Adipose tissue (tissue), 3 donors: Measurements from ENCODE around the gene PAN2. TPM values are rescaled to one million over a fixed set of nuclear protein-coding genes. Genes with fewer than 3 reads are reported as not detected.
"Not testable (repeated sequence)": the region's sequence is repeated elsewhere in the genome, so short reads cannot be mapped to it uniquely, and the experiment has no call there.

Source experiments
- H3K27ac ChIP-seq: one replicate; pipeline ENCODE4 v1.5.1; 2013; ENCODE audit warnings: low read depth, low read length
- whole genome bisulfite sequencing, 3 donors: extraction: QIAGEN DNeasy Blood & Tissue Kit; methylation state at CpG; one replicate each; pipeline ENCODE4 v1.1.7; 2013; 5-methylcytosine and 5-hydroxymethylcytosine counted together
- polyA plus RNA-seq, 3 donors: library from polyadenylated mRNA; stranded (reverse); fragments of 200-250 nt; gene quantifications; one replicate each; pipeline ENCODE4 v1.2.3, GENCODE V29; 2013
- donor health status: healthy with polysubstance abuse.
- donor health status: Bipolar disorder and iron deficiency.
- donor health status: healthy.

The PAN2 gene
- polyA plus RNA-seq, 3 donors: 16.8 to 33.7 (median 29.8) TPM

GRCh38 chr12:56321610-56322009 lies 12.2 kb downstream of the PAN2 start:
- 87 to 98% (median 87%) methylated on average over 8 of the region's 8 CpGs for WGBS, 3 donors
- H3K27ac ChIP-seq: not testable (repeated sequence)

GRCh38 chr12:56321027-56321426 lies 12.8 kb downstream of the PAN2 start:
- no peak overlapping the region for H3K27ac ChIP-seq
- 70 to 100% (median 77%) methylated on average over 2 of the region's 2 CpGs for WGBS, 3 donors

- WGBS, 3 donors: 94 to 99% (median 95%) methylated on average over 3 of the region's 3 CpGs
- H3K27ac ChIP-seq: no peak overlapping the region
These were observed 16.1 kb downstream of the PAN2 start for GRCh38 chr12:56317675-56318074.

GRCh38 chr12:56315622-56316473 lies 18.0 kb downstream of the PAN2 start, which contains the start of gene CNPY2:
Gene CNPY2 (minus strand): TSS chr12:56315988. CDS start chr12:56315217, 771 bp downstream.
- 0 to 1% (median 0%) methylated on average over 62 of the region's 62 CpGs for WGBS, 3 donors
- no peak within 1 kb of the TSS for H3K27ac ChIP-seq

- 0 to 3% (median 1%) methylated on average over 11 of the region's 11 CpGs for WGBS, 3 donors
These were observed 18.6 kb downstream of the PAN2 start for GRCh38 chr12:56315249-56315621.

DNA sequence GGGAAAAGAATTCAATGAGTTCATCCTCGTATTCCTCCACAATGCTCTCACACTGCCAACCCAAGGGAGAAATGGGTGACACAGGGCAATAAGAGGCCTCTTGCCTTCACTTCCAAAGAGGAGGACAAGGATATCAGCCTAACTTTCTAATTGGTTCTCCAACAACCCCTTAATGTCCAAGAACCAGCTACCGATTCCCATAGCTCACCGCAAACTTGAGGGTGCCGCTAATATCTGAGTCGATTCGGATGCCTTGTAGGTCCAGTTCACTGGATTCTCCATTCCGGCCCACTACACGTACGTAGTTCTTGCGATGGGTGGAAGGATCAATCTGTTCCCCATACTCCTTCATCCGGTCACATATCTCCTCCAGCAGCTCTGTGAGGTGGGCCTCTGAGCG lies 22.8 kb downstream of the PAN2 start:
- 92 to 96% (median 95%) methylated on average over 12 of the region's 12 CpGs for WGBS, 3 donors
- H3K27ac ChIP-seq: no peak overlapping the region

More at GRCh38 chr12:56315249-56315621, 18.6 kb downstream of the PAN2 start:
- no peak overlapping the region for H3K27ac ChIP-seq

DNA sequence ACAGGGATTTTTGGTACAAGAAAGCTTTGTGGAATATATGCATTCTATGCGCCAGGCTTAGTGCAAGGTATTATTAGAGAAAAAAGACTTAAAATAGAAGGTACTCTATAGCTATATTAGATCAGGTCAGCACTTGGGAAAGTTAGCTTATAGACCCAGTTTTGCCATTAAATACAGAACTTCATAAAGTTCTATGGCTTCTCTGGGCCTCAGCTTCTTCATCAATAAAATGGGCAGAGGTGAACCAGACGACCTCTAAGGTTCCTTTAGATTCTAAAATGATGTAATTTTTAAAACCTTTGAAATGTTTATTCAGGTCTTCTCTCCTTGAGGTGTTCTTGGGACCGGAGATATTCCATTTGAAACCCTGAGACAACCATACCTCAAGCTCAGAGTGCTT lies 25.1 kb downstream of the PAN2 start:
- 89 to 94% (median 93%) methylated on average over 3 of the region's 3 CpGs for WGBS, 3 donors
- no peak overlapping the region for H3K27ac ChIP-seq

DNA sequence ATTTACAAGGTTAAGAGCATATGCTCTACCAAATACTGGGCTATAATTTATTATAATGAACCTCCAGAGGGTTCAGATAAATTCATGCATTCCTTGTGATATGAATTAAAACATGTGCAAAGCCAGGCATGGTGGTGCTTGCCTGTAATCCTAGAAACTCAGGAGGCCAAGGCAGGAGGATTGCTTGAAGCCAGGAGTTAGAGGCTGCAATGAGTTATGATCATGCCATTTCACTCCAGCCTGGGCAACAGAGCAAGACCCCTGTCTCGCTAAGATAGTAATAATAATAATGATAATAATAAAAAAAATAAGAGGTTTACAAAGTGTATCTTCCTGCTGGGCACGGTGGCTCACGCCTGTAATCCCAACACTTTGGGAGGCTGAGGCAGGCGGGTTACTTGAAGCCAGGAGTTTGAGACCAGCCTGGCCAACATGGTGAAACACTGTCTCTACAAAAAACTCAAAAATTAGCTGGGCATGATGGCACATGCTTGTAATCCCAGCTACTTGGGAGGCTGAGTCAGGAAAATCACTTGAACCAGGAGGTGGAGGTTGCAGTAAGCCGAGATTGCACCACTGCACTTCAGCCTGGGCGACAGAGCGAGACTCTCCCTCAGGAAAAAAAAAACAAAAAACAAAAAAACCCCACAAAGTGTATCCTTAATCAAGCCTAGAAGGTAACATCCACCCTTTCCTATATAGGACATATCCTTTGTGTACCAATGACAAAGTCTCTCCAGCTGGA lies 26.4 kb downstream of the PAN2 start:
- WGBS, 3 donors: 93 to 96% (median 95%) methylated on average over 7 of the region's 7 CpGs
- no peak overlapping the region for H3K27ac ChIP-seq

DNA sequence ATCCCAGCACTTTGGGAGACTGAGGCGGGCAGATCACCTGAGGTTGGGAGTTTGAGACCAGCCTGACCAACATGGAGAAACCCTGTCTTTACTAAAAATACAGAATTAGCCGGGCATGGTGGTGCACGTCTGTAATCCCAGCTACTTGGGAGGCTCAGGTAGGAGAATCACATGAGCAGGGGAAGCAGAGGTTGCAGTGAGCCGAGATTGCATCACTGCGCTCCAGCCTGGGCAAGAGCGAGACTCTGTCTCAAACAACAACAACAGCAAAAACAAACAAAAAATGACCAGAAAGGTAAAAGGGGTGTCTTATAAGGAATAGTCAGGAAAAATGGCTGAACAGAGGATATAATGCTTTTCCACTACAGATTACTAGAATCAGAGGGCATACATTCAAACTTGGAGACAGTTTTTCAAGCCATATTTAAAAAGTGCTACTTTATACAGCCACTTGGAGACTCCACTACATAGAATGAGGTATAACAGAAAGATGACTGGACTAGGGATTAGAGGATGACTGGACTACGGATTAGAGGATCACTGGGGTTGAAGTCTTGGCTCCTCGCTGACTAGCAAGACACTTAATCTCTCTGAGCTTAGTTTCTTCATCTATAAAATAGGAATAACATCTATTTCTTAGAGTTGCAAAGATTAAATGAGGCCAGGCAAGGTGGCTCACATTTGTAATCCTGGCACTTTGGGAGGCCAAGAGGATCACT lies 28.8 kb downstream of the PAN2 start:
- WGBS, 3 donors: 88 to 92% (median 89%) methylated on average over 8 of the region's 8 CpGs
- H3K27ac ChIP-seq: no peak overlapping the region

DNA sequence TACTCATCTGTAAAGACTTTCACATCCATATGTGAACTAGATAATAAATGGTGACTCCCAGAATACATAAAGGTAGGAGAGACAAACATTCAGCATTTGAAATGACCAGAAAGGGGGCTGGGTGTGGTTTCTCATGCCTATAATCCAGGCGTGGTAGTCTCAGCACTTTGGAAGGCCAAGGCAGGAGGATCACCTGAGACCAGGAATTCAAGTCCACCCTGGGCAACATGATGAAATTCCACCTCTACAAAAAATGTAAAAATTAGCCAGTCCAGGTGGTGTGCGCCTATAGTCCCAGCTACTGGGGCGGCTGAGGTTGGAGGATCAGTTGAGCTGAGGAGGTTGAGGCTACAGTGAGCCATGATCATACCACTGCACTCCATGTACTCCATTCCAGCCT lies 29.5 kb downstream of the PAN2 start:
- 93 to 94% (median 94%) methylated on average over 3 of the region's 3 CpGs for WGBS, 3 donors
- H3K27ac ChIP-seq: no peak overlapping the region

- H3K27ac ChIP-seq: peak overlapping the region; percentile 71
- WGBS, 3 donors: 33 to 46% (median 34%) methylated on average over 21 of the region's 21 CpGs
These were observed 32.9 kb downstream of the PAN2 start for GRCh38 chr12:56300644-56301464.

- 0 to 1% (median 1%) methylated on average over 62 to 63 of the region's 63 CpGs for WGBS, 3 donors
- peak within 1 kb of the TSS; percentile 79 for H3K27ac ChIP-seq
These were observed 33.8 kb downstream of the PAN2 start, which contains the start of gene CS for GRCh38 chr12:56299853-56300643. Gene CS (minus strand): TSS chr12:56300330. CDS start chr12:56300201, 129 bp downstream.

DNA sequence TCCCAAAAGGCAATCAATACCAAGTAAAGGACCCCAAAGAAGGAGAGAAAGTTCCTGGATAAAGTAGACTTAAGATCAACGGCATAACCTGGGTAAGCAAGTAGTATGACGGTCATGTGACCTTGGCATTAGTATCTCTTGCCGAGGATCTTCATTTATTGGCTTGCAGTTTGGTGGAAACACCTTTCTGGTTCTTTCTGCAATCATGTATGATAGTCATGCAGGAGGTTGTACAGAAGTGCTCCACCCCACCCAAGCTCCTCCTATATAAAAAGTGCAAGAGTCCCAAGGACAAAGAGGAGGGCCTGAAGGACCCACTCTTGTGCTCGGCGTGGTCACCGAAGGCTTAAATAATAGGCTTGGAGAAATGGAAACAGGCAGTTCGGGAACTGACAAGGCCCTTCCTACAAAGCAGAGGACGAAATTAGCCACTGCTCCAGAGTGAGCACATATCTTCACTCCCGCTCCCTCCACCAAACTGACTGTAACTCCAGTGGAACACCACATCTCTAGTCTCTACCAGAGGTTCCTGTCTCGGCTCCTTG lies 34.4 kb downstream of the PAN2 start:
- 0 to 1% (median 1%) methylated on average over 10 of the region's 10 CpGs for WGBS, 3 donors
- H3K27ac ChIP-seq: peak overlapping the region; percentile 79

- WGBS, 3 donors: 62 to 70% (median 62%) methylated on average over 5 of the region's 5 CpGs
These were observed 35.0 kb downstream of the PAN2 start for GRCh38 chr12:56298828-56299227.

DNA sequence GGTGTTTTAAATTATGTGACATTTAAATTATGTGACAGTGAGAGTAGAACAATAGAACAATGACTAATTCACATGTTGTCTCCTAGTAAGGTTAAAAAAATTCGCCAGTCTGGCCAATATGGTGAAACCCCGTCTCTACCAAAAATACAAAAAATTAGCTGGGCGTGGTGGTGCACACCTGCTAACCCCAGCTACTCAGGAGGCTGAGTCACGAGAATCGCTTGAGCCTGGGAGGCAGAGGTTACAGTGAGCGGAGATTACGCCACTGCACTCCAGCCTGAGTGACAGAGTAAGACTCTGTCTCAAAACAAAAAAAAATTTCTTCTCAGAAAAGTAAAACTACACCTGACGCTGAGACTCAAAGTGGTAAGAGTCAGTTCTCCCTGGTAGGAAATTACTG lies 36.4 kb downstream of the PAN2 start:
- H3K27ac ChIP-seq: no peak overlapping the region
- WGBS, 3 donors: 76 to 92% (median 84%) methylated on average over 8 of the region's 8 CpGs

More at GRCh38 chr12:56298828-56299227, 35.0 kb downstream of the PAN2 start:
- no peak overlapping the region for H3K27ac ChIP-seq

GRCh38 chr12:56296295-56296694 lies 37.5 kb downstream of the PAN2 start:
- no peak overlapping the region for H3K27ac ChIP-seq
- WGBS, 3 donors: 56 to 72% (median 56%) methylated on average over 5 of the region's 5 CpGs

DNA sequence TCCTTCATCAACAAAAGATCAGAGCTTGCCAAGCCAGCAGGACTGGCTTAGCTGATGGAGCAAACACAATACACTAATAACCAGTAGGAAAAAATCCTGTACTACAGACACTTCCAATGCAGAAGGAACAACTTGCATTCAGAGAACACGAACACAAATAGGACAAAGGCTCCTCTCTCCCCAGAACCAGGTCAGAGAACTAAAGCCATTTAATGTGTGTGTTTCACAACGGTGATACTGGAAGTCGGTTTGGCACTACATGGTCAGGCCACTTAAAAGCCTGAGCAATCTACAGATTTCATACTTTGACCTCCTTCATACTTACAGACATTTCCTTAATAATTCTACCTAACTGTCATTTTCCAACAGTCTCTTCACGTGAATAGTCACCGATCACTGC lies 40.0 kb downstream of the PAN2 start:
- 51 to 82% (median 55%) methylated on average over 5 of the region's 5 CpGs for WGBS, 3 donors
- no peak overlapping the region for H3K27ac ChIP-seq
